ENCODE data around the gene PBX4.

- TF ChIP-seq CTCF (IDR thresholded peaks at IDR 0.05) = no peak
- no peak for TF ChIP-seq POLR2AphosphoS5 (IDR thresholded peaks at IDR 0.05)
These were observed 70.7 kb downstream of the PBX4 start for GRCh38 chr19:19547674-19548336.

All from stomach (tissue), 4 donors.